ENCODE data around the gene KLF11.
A peak's percentile ranks its signal among the peaks of the same experiment; 100 is the strongest.

Gene KLF11

GRCh38 chr2:10043906-10044601, 704 bp downstream of the KLF11 start:
- peak in 1 of 2 experiments; percentile 43 for DNase-seq

GRCh38 chr2:10045561-10046355, 2.4 kb downstream of the KLF11 start:
- no peak for DNase-seq

GRCh38 chr2:10046931-10047330, 3.6 kb downstream of the KLF11 start:
- no peak for DNase-seq

- no peak for DNase-seq
Measured at GRCh38 chr2:10047616-10048500, 4.5 kb downstream of the KLF11 start.

- peak in 1 of 2 experiments; percentile 63 for DNase-seq
Measured at GRCh38 chr2:10048501-10049171, 5.3 kb downstream of the KLF11 start.

- DNase-seq: no peak
Measured at GRCh38 chr2:10052216-10052615, 8.9 kb downstream of the KLF11 start.

- DNase-seq: no peak
Measured at GRCh38 chr2:10053351-10053750, 10.0 kb downstream of the KLF11 start.

GRCh38 chr2:10054424-10054823, 11.1 kb downstream of the KLF11 start:
- no peak for DNase-seq

GRCh38 chr2:10054976-10055375, 11.6 kb downstream of the KLF11 start:
- no peak for DNase-seq

GRCh38 chr2:10056439-10056838, 13.1 kb downstream of the KLF11 start:
- DNase-seq: no peak

GRCh38 chr2:10057231-10058107, 14.1 kb downstream of the KLF11 start:
- DNase-seq: no peak

GRCh38 chr2:10058251-10059015, 15.1 kb downstream of the KLF11 start:
- no peak for DNase-seq

GRCh38 chr2:10059016-10059351, 15.6 kb downstream of the KLF11 start:
- no peak for DNase-seq

- DNase-seq: no peak
Measured at GRCh38 chr2:10059552-10060335, 16.4 kb downstream of the KLF11 start.

GRCh38 chr2:10061221-10061925, 18.0 kb downstream of the KLF11 start:
- DNase-seq: no peak

GRCh38 chr2:10062931-10063365, 19.6 kb downstream of the KLF11 start:
- no peak for DNase-seq

GRCh38 chr2:10063566-10063965, 20.2 kb downstream of the KLF11 start:
- DNase-seq: no peak

GRCh38 chr2:10064932-10065772, 21.8 kb downstream of the KLF11 start:
- no peak for DNase-seq

- DNase-seq: no peak
Measured at GRCh38 chr2:10065773-10066055, 22.4 kb downstream of the KLF11 start.
